Lung microvascular endothelial cell (primary cell): ENCODE results near the gene MRPL12. TPM values are rescaled to one million over a fixed set of nuclear protein-coding genes. Genes with fewer than 3 reads are reported as not detected.
A peak's percentile ranks its signal among the peaks of the same experiment; 100 is the strongest.

ENCODE experiments used
- DNase-seq, 2 donors: peaks; one replicate each; pipeline versions ENCODE4 v3.0.0 to v3.0.0-alpha.2; 2010; ENCODE audit warnings: low read depth in 2 of 2
- total RNA-seq: library from RNA; depleted of rRNA; stranded (reverse); fragments of >200 nt; gene quantifications from 2 replicates; pipeline ENCODE4 v1.2.1, GENCODE V29; 2014

Gene MRPL12
- 7.8 and 8.7 TPM in 2 replicates for total RNA-seq

DNA sequence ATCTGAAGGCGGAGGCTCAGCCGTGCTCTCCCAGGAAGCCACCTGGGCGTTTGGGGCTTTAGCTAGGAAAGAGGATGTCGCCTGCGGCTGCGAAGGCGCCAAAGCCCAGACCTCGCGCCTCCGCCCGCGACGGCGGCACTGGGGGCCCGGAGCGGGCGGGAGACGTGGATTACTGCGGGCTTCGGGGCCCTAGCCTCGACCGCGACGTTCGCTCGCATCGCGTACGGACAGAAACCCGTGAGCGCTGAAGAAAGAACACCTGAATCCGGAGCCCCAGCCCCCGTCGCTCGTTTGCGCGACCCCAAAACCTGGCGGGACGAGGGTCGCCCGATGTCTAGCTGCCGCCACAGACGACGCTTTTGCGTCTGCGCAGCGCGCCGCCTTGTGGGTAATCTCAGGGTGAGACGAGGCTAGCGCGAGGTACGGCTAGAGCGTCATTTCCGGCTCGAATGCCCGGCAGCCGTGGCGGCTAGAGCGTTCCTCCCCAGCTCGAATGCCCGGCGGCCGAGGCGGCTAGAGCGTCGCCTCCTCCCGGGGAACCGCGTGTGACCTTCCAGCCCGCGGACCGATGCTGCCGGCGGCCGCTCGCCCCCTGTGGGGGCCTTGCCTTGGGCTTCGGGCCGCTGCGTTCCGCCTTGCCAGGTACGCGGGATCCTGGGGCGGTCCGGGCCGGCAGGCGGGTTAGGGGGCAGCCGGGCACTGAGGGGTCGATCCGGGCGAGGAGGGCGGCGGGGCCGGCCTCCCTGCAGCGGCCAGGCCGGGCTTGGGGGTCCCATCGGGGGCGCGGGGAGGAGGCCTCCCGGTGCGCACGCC lies at the start of gene MRPL12:
TSS of gene MRPL12 (plus strand) at position 434 of the 813 bp plus-strand sequence. CDS start at position 569, 135 bp downstream.
- peak; percentile 95 for DNase-seq

DNA sequence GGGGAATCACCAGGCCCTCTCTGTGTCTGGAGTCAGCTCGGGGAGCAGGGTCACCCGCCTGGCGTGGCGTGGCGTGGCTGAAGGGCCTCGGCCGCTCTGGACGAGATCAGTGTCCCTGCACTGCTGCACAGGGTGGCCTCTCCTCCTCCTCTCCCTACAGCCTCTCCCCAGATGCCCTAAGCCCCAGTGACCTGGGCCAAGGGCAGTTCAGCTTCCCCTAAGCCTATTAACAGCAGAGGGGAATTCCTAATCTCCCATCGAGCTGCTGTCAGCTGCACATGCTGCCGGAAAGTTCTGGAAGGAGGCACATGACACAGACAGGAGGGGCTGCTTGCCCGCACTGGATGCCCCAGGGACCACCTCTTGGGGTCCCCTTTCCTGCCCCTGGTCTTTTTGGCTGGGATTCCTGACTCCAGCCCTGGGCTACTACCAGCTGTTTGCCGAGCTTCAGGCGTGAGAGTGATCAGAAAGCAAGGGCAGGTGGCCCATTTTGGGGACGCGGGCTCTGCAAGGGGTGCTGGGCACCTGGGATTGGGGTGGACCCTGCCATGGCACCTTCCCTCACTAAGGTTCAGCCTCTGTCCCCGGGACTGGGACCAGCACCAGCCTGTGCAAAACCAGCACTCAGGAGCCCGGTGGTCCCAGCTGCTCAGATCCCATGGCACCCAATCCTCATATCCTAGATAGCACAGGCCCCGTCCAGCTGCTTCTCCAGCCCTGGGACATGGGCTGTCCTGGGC lies 47.6 kb upstream of the MRPL12 start:
- DNase-seq, result no peak

DNA sequence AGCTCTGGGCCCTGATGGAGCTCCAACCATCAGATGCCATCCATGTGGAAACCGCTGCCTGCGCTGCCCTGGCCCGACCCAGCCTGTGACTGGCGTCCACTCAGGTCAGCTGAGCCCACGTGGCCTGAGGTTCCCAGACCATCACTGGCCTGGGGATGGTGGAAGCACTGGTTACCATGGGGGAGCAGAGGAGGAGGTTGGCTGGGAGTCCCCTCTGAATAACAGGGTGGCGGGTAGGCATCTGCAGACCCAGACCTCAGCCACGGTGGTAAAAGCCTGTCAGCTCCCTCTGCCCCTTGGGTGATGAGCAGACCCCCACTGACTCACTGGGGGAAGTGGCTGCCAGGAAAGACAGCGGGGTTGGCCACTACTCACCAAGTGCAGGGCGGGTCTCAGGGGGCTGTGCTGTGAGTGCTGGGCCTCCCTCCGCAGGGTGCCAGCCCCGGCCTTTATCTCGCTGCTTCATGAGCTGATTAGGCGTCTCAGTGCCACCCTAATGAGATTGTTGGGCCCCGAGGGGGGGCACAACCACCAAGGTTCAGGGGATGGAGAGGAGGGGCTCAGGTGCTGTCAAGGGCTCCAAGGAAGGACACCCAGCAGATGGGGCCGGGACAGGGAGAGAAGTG lies 46.9 kb upstream of the MRPL12 start, which contains the start of gene PDE6G:
TSS of gene PDE6G (minus strand) at position 425 of the 626 bp plus-strand sequence. CDS start 3,237 bp downstream, outside the sequence.
- no peak for DNase-seq

- peak in 1 of 2 donors; percentile 68 for DNase-seq
Observed at GRCh38 chr17:81656835-81657234, 46.3 kb upstream of the MRPL12 start.

GRCh38 chr17:81659038-81659437 lies 44.1 kb upstream of the MRPL12 start:
- DNase-seq, result no peak

DNA sequence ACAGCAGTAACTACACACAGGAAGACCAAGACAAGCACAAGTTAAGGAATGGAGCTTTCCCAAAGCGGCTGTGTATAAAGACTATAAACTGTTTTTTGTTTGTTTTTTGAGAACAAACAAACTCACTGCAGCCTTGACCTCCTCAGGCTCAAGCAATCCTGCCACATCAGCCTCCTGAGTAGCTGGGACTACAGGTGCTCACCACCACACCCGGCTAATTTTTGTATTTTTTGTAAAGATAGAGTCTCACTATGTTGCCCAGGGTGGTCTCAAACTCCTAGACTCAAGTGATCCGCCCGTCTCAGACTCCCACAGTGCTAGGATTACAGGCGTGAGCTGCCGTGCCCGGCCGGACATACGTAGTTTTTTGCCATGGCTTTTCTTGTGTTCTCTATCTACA lies 42.7 kb upstream of the MRPL12 start:
- no peak for DNase-seq

DNA sequence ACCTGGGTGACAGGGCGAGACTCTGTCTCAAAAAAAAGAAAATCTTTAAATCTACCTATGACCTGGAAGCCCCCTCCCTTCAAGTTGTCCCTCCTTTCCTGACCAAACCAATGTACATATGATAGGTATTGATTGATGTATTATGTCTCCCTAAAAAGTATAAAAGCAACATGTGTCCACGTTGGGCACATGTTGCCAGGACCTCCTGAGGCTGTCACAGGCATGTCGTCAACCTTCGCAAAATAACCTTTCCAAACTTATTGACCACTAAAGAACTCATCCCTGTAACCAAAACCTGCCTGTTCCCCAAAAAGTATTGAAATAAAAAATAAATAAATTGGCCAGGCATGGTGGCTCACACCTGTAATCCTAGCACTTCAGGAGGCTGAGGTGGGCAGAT lies 41.2 kb upstream of the MRPL12 start:
- DNase-seq, result no peak

DNA sequence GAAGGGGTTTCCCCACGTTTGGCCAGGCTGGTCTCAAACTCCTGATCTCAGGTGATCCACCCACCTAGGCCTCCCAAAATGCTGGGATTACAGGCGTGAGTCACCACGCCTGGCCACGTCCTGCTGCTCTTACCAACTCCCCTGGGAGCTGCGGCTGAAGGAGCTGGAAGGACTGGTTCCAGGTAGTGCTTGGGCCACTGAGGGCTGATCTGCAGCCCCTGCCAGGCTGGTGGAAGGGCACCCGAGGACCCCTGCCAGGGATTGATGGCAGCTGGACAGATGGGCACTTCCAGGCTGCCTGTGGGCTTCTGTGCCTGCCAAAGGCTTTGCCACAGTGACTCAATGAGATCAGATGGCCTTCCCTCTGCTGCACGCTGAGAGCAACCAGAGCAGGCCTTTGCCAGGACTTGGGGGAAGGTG lies 39.1 kb upstream of the MRPL12 start:
- DNase-seq, result no peak

- peak; percentile 36 to 44 for DNase-seq
Observed at GRCh38 chr17:81665205-81666091, 37.7 kb upstream of the MRPL12 start.

DNA sequence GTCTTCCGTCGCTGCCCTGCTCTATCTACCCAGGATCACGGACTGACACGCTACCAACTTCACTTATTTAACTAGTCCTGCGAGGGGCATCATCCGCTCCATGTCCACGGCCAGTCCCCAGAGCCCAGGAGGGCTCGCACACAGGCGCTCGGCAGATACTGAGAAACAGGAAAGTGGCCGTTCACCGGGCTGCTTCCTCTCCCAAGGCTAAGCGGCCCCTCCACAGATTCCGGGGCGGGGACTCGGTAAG lies 37.1 kb upstream of the MRPL12 start:
- peak; percentile 62 to 64 for DNase-seq

DNA sequence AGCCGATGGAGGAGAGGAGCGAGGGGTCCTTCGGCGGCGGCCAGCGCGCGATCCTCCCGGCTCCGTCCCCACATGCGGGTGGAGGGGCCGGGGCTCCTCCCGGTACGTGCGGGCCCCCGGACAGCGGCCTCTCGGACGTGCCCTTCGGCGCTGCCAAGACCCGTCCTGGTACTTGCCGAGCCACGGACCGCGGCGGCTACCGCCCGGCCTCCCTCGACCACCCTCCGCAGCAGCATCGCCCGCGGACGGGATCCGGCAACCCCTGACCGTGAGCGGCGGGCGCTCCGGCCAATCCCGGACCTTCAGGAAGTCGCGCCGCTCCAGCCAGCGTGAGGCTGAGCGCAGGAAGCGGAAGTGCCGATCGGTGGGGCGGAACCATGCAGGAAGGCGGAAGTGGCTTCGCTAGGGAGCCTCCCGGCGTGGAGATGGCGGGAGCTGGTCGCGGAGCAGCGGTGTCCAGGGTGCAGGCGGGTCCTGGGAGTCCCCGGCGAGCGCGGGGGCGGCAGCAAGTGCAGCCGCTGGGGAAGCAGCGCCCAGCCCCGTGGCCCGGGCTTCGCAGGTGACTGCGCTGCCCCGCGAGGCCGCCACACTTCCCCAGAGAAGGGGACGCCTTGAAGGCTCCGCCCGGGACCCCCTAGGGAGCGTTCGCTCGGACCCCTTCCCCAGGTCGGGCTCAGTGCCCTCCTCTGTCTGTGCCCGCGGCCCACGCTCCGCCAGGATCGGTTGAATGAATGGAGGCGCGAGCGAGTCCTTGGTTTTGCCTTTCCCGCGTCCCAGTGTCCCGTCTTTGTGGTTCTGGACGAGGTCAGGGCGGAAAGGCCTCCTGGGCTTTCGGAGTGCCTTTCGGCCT lies 36.6 kb upstream of the MRPL12 start, which contains the start of the genes CCDC137 and OXLD1:
TSS of gene CCDC137 (plus strand) at position 396 of the 850 bp plus-strand sequence. CDS start at position 426, 30 bp downstream.
TSS of gene OXLD1 (minus strand) at position 264 of the 850 bp plus-strand sequence. CDS start at position 236, 28 bp downstream.
- DNase-seq, result peak; percentile 98

- no peak for DNase-seq
Observed at GRCh38 chr17:81667754-81668153, 35.4 kb upstream of the MRPL12 start.

- no peak for DNase-seq
Observed at GRCh38 chr17:81672504-81672903, 30.7 kb upstream of the MRPL12 start.

GRCh38 chr17:81672954-81673353 lies 30.2 kb upstream of the MRPL12 start:
- DNase-seq, result no peak

DNA sequence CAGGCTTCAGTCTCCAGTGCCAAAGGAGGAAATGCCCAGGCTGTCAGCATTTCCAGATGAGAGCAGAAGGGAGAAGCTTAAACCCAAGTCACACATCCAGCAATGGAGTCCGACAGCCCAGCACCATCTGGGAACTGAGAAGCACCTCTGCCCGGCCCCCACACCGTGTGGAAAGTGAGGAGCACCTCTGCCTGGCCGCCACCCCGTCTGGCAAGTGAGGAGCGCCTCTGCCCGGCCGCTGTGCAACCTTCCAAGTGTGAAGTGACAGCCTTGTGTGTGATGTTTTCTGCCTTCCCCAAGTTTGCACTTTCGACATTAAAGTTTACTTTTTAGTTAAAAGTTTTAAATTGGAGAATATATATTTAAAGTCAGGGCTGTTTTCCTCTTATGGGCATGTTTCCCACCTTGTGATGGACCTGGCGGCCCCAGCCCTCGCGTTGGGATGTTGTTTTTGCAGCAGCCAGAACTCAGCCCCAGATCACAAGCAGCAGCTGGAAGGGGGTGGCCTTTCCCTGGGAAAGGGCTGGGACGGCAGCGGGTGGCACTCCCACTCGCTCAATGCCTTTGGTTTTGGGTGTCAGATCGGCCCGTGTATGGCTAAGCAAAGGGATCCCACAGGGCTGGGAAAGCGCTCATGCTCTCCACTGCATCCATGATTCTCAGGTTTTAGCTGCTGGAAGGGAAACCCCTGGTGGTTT lies 29.5 kb upstream of the MRPL12 start:
- DNase-seq, result no peak

DNA sequence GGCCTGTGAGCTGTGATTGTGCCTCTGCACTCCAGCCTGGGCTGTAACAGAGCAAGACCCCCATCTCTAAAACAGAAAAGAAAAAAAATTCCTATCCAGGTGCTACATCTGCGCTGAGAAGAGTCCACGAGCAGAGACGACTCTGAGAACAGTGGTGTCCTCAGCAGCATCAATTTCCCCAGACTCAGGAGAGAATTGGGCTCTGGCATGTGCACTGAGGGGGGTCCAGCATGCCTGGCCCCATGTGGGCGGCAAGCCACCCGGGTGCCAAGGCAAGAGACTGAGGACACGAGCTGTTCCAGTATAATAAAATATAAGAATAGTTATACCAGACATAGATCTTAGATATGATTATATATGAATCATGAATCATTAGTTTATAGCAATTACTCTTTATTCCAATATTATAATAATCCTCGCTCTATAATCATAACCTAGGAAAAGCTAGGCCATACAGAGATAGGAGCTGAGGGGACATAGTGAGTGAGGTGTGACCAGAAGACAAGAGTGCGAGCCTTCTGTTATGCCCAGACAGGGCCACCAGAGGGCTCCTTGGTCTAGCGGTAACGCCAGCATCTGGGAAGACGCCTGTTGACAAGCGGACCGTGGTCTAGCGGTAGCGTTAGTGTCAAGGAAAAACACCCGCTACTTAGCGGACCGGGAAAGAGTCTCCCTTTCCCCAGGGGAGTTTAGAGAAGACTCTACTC lies 27.5 kb upstream of the MRPL12 start:
- DNase-seq, result peak in 1 of 2 donors; percentile 46

DNA sequence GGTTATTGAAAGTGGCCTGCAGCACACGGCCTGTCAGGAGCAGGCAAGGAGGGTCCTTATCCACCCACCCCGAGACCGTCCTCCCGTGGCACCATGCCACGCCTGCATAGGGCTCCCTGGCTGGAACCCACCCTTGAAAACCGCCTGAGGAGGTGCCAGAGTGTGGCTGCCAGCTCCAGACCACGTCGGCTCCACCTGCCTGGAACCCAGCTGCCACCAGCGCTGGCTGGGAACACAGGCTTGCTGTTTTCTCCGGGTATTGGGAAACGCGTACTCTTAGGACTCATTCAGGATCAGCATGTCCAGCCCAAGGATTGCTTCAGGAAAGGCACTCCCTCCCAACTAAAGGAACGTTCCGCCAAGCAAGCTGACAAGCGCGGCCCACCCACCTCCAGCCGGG lies 26.3 kb upstream of the MRPL12 start:
- no peak for DNase-seq

DNA sequence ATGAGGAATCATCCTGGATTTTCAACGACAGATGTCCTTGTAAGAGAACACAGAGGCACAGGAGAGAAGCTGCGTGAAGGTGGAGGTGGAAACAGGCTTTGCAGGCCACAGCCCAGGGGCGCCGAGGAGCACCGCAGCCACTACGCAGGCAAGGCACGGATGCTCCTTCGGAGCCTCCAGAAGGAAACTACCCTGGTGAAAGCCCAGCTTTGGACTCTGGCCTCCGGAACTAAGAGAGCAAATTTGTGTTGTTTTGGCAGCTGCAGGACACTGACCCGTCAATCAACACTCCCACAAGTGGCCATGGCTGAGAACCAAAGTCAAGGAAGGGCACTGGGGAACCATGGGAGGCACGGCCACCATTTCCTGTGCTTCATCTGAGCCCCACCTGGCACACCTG lies 23.0 kb upstream of the MRPL12 start:
- DNase-seq, result no peak

DNA sequence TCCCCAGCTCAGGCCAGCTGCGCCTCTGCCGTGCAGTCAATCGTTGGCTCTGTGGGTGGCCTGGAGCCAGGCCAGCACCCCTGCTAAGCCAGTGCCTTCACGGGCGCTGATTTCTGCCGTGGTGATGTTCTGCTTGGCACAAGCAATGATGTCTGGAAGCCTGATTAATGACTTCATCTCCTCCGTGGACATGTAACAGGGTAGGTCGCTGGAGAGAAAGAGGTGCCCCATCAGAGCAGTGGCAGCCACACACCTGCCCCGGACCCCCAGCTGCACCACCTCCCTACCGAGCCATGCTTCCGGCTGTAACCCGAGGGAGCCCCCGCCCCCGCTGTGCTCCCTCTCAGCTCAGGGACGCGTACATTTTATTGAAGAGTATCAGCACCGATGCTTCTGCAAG lies 21.5 kb upstream of the MRPL12 start:
- no peak for DNase-seq
